Thyroid gland (tissue), 4 donors: ENCODE measurements around the gene RAB40C. TPM values are rescaled to one million over a fixed set of nuclear protein-coding genes. Genes with fewer than 3 reads are reported as not detected.

Experiments
- DNase-seq, 2 donors: peaks; one replicate each; pipeline ENCODE4 v3.0.0-alpha.2; 2019
- H3K27ac ChIP-seq, 3 donors: fragments of 200-600 bp; sonication (generic); 1 replicate in 2 of 3; 2 replicates in 1 of 3; pipeline ENCODE4 v1.5.1; 2016 to 2019; ENCODE audit warnings: mild to moderate bottlenecking in 1 of 3, moderate library complexity in 1 of 3
- H3K27me3 ChIP-seq: fragments of 200-600 bp; sonication (generic); one replicate; pipeline ENCODE4 v1.5.1; 2019
- H3K36me3 ChIP-seq, 2 donors: fragments of 200-600 bp; sonication (generic); one replicate each; pipeline ENCODE4 v1.5.1; 2016 to 2019
- H3K4me1 ChIP-seq, 2 donors: fragments of 200-600 bp; sonication (generic); one replicate each; pipeline ENCODE4 v1.5.1; 2017 to 2019
- H3K4me3 ChIP-seq, 3 donors: fragments of 200-600 bp; sonication (generic); replicated peaks in 1 of 3; 1 replicate in 2 of 3; 2 replicates in 1 of 3; pipeline ENCODE4 v1.5.1; 2016; ENCODE audit warnings: mild to moderate bottlenecking in 1 of 3
- H3K9me3 ChIP-seq: fragments of 200-600 bp; sonication (generic); one replicate; pipeline ENCODE4 v1.5.1; 2017
- POLR2A ChIP-seq, 2 donors: fragments of 450-650 bp; IDR thresholded peaks; one replicate each; pipeline ENCODE4 v1.6.1; 2017; ENCODE audit warnings: antibody characterized with exemption in 2 of 2, mild to moderate bottlenecking in 2 of 2, moderate library complexity in 1 of 2
- WGBS, 2 donors: methylation state at CpG; one replicate each; pipeline ENCODE4 v1.1.5; 2017; 5-methylcytosine and 5-hydroxymethylcytosine counted together
- intact Hi-C: fragments of 100-400 bp; cut with DNase I; formaldehyde crosslinking; loops from one replicate; pipeline ENCODE4 v1.15.1; 2023
- total RNA-seq, 4 donors: library from RNA; depleted of rRNA; stranded (reverse); fragments of >200 nt; gene quantifications; one replicate each; pipeline ENCODE4 v1.2.3, GENCODE V29; 2016
- TF ChIP-seq, protein P1 (sequence below), 6 experiments: fragments of 200-600 bp in 3 of 6; fragments of 450-650 bp in 3 of 6; sonication (generic) in 3 of 6; IDR thresholded peaks; one replicate each; pipeline ENCODE4 v1.5.1; 2016 to 2019; ENCODE audit warnings: antibody characterized with exemption in 6 of 6, mild to moderate bottlenecking in 2 of 6, inconsistent platforms in 1 of 6, moderate library complexity in 1 of 6

RAB40C gene
- total RNA-seq, 4 donors from 2014 or later = 17.7 to 24.4 (median 18.4) TPM

DNA sequence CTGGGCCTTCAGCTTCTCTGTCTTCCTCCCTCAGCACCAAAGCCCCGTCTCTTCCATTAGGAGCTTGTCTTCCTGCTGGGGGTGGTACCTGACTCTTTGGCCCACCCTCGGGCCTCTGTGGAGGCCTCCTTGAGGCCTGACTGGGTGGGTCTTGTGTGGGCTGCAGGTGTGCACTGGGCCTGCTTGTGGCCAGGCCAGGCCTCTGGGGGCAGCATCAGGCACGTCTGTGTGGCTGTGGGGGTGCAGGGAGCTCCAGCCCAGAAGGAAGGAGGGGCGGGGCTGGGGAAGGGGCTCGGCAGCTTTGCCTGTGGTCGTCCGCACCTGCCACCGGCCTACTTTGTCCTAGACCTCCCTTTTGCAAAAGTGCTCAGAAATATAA is 13.1 kb upstream of the RAB40C start:
- Histone ChIP-seq H3K4me1 (no peaks in the 10 kb centered on the region), H3K9me3 (no peaks in the 10 kb centered on the region), H3K36me3 (peaks cover 15 to 23% of the 10 kb centered on the region in 2 donors), H3K27me3 (no peaks in the 10 kb centered on the region), H3K4me3 (no peak overlapping the region), H3K27ac (no peak overlapping the region)
- no peak for TF ChIP-seq POLR2A (IDR thresholded peaks at IDR 0.05)
- TF ChIP-seq, protein P1, sequence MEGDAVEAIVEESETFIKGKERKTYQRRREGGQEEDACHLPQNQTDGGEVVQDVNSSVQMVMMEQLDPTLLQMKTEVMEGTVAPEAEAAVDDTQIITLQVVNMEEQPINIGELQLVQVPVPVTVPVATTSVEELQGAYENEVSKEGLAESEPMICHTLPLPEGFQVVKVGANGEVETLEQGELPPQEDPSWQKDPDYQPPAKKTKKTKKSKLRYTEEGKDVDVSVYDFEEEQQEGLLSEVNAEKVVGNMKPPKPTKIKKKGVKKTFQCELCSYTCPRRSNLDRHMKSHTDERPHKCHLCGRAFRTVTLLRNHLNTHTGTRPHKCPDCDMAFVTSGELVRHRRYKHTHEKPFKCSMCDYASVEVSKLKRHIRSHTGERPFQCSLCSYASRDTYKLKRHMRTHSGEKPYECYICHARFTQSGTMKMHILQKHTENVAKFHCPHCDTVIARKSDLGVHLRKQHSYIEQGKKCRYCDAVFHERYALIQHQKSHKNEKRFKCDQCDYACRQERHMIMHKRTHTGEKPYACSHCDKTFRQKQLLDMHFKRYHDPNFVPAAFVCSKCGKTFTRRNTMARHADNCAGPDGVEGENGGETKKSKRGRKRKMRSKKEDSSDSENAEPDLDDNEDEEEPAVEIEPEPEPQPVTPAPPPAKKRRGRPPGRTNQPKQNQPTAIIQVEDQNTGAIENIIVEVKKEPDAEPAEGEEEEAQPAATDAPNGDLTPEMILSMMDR (IDR thresholded peaks at IDR 0.05) = no peak
- 84 to 85% methylated on average over 7 to 8 of the region's 8 CpGs for WGBS, 2 donors
- intact Hi-C loops = no loop called here
- DNase-seq = no peak

DNA sequence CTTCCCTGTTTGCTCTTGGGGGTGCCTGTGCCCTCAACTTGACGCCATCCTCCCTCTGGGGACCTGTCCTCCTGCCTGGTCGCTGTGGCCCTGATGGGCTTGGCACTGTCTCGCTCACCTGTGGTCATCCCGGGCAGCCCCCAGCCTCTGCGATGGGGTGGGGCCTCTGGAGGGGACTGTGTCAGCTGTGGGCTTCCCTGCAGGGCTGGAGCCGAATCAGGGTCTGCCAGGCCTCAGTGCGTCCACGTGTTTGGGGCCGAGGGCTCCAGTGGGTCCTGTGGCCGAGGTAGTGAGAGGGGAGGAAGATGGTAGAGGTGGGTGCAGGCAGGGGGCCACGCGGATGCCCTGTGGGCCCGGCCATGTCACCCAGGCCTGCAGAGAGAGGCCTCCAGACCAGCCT is 12.1 kb upstream of the RAB40C start:
- WGBS, 2 donors = 91% methylated on average over 7 of the region's 13 CpGs; no CpG with 5 or more reads in 1 of the 2 donors
- intact Hi-C loops = no loop called here
- peaks cover 15 to 23% of the 10 kb centered on the region in 2 donors for H3K36me3 ChIP-seq

DNA sequence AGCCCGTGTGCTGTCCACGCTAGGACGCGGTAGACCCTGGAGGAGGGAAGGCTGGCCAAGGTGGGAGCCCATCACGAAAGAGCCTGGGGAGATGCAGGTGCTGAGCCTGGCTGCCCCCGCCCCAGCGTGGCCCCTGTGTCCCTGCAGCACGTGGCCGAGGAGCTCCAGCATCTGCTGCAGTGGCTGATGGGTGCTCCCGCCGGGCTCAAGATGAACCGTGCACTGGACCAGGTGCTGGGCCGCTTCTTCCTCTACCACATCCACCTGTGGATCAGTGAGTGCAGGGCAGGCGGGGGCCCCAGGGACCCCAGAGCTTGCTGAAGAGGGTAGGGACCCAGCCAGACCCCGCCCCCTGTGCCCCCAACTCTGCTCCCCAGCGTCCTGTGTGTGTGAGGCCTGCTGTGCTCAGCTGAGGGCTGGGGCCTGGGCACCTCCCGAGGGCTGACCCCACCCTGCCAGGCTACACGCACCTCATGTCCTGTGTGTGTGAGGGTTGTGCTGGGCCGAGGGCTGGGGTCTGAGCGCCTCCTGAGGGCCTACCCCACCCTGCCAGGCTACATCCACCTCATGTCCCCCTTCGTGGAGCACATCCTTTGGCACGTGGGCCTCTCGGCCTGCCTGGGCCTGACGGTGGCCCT is 11.5 kb upstream of the RAB40C start:
- no peak for DNase-seq
- H3K27ac ChIP-seq = no peak overlapping the region
- intact Hi-C loops = no loop called here
- H3K36me3 ChIP-seq = peaks cover 15 to 23% of the 10 kb centered on the region in 2 donors
- 74 to 93% methylated on average over 6 to 8 of the region's 24 CpGs for WGBS, 2 donors
- no peaks in the 10 kb centered on the region for H3K4me1 ChIP-seq
- H3K27me3 ChIP-seq = no peaks in the 10 kb centered on the region
- no peaks in the 10 kb centered on the region for H3K9me3 ChIP-seq
- no peak overlapping the region for H3K4me3 ChIP-seq
- TF ChIP-seq POLR2A (IDR thresholded peaks at IDR 0.05) = no peak
- TF ChIP-seq, protein P1 (IDR thresholded peaks at IDR 0.05) = no peak

More for the DNA sequence above, 12.1 kb upstream of the RAB40C start:
- Histone ChIP-seq H3K27ac (no peak overlapping the region), H3K4me3 (no peak overlapping the region), H3K4me1 (no peaks in the 10 kb centered on the region), H3K27me3 (no peaks in the 10 kb centered on the region), H3K9me3 (no peaks in the 10 kb centered on the region)
- TF ChIP-seq, protein P1 (IDR thresholded peaks at IDR 0.05) = no peak
- no peak for TF ChIP-seq POLR2A (IDR thresholded peaks at IDR 0.05)
- DNase-seq = no peak

DNA sequence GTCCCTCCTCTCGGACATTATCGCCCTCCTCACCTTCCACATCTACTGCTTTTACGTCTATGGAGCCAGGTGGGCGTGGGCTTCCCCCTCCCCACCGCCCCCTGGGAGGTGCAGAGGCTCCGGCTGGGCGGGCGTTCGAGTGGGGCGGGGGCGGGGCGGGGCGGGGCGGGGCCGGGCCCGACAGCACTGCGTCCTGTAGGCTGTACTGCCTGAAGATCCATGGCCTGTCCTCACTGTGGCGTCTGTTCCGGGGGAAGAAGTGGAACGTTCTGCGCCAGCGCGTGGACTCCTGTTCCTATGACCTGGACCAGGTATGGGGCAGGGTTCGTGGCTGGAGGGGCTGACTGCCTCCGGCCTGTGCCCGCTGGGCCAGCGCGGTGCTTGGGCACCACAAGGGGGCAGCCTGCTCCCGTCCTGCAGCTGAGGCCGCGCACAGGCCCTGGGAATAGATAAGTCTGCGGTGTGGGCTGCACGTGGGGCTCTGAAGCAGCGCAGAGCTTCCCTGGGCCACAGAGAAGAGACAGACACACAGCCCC is 10.9 kb upstream of the RAB40C start:
- H3K4me3 ChIP-seq = no peak overlapping the region
- no peak for TF ChIP-seq POLR2A (IDR thresholded peaks at IDR 0.05)
- TF ChIP-seq, protein P1 (IDR thresholded peaks at IDR 0.05) = peak; percentile 20 to 61 (median 36)

More for the DNA sequence above, 10.9 kb upstream of the RAB40C start:
- Histone ChIP-seq H3K9me3 (no peaks in the 10 kb centered on the region), H3K4me1 (no peaks in the 10 kb centered on the region), H3K27me3 (no peaks in the 10 kb centered on the region), H3K36me3 (peaks cover 15 to 21% of the 10 kb centered on the region in 2 donors), H3K27ac (no peak overlapping the region)
- intact Hi-C loops = no loop called here
- DNase-seq = peak; percentile 51 to 65
- WGBS, 2 donors = 32 to 84% methylated on average over 5 to 12 of the region's 34 CpGs
